HG03432 (cell line): ENCODE results near the gene RNF31.

Experiments used
- ATAC-seq: cut with Tn5 transposase; IDR thresholded peaks from one replicate; pipeline ENCODE4 v1.9.1; 2021; ENCODE audit warnings: mild to moderate bottlenecking, moderate library complexity; ENCODE audit not compliant: unreplicated experiment

The RNF31 gene

GRCh38 chr14:24181371-24182077 lies 34.2 kb downstream of the RNF31 start:
- no peak for ATAC-seq

- no peak for ATAC-seq
These were observed 35.0 kb downstream of the RNF31 start for GRCh38 chr14:24182110-24182882.

- ATAC-seq, result no peak
These were observed 35.8 kb downstream of the RNF31 start for GRCh38 chr14:24183014-24183481.

- ATAC-seq, result no peak
These were observed 37.0 kb downstream of the RNF31 start for GRCh38 chr14:24184104-24184970.

- ATAC-seq, result no peak
These were observed 37.7 kb downstream of the RNF31 start for GRCh38 chr14:24185026-24185425.

GRCh38 chr14:24185741-24186140 lies 38.4 kb downstream of the RNF31 start:
- no peak for ATAC-seq

- ATAC-seq, result no peak
These were observed 39.7 kb downstream of the RNF31 start for GRCh38 chr14:24186831-24187538.

- ATAC-seq, result no peak
These were observed 40.2 kb downstream of the RNF31 start for GRCh38 chr14:24187539-24187915.

GRCh38 chr14:24188251-24189058 lies 41.2 kb downstream of the RNF31 start, which contains the start of gene IPO4:
TSS of gene IPO4 (minus strand) at chr14:24188816. CDS start at chr14:24188787, 29 bp downstream.
- ATAC-seq, result peak; percentile 94

GRCh38 chr14:24189059-24189375 lies 41.7 kb downstream of the RNF31 start:
- ATAC-seq, result no peak

- no peak for ATAC-seq
These were observed 42.2 kb downstream of the RNF31 start for GRCh38 chr14:24189460-24189859.

GRCh38 chr14:24190416-24190815 lies 43.1 kb downstream of the RNF31 start:
- no peak for ATAC-seq

GRCh38 chr14:24192933-24193332 lies 45.6 kb downstream of the RNF31 start:
- ATAC-seq, result no peak

GRCh38 chr14:24194186-24194872 lies 47.0 kb downstream of the RNF31 start:
- no peak for ATAC-seq

- no peak for ATAC-seq
These were observed 47.5 kb downstream of the RNF31 start for GRCh38 chr14:24194873-24195185.

- ATAC-seq, result peak; percentile 89
These were observed 48.1 kb downstream of the RNF31 start, which contains the start of gene TM9SF1 for GRCh38 chr14:24195186-24196070. TSS of gene TM9SF1 (minus strand) at chr14:24195441. CDS start at chr14:24195019, 422 bp downstream.

- ATAC-seq, result peak; percentile 25
These were observed 49.1 kb downstream of the RNF31 start for GRCh38 chr14:24196071-24197055.
